DND-41 (cell line): ENCODE measurements around the gene DVL1.

ENCODE experiments used
- ATAC-seq: fragments of 200-7000 bp; cut with Tn5 transposase; 3 replicates; pipeline ENCODE4 v1.9.1; 2021; ENCODE audit warnings: low read depth; ENCODE audit not compliant: insufficient read depth
- DNase-seq: peaks from one replicate; pipeline ENCODE4 v3.0.0-alpha.2; 2020
- H2AFZ ChIP-seq: 2 replicates; pipeline ENCODE4 v1.6.0; 2012; ENCODE audit warnings: low read depth, low read length
- H3K27ac ChIP-seq: 2 replicates; pipeline ENCODE4 v1.5.1; 2012; ENCODE audit warnings: low read length, inconsistent platforms
- H3K27me3 ChIP-seq: fragments of 200-600 bp; sonication (generic); 2 replicates; pipeline ENCODE4 v1.6.0; 2012; ENCODE audit warnings: low read length, mild to moderate bottlenecking, inconsistent platforms; ENCODE audit not compliant: insufficient read depth, poor library complexity
- H3K36me3 ChIP-seq: 2 replicates; pipeline ENCODE4 v1.5.1; 2012; ENCODE audit warnings: low read length, inconsistent platforms; ENCODE audit not compliant: insufficient read depth
- H3K4me1 ChIP-seq: 2 replicates; pipeline ENCODE4 v1.5.1; 2012; ENCODE audit warnings: mild to moderate bottlenecking, low read length; ENCODE audit not compliant: insufficient read depth
- H3K4me2 ChIP-seq: 2 replicates; pipeline ENCODE4 v1.6.0; 2012; ENCODE audit warnings: mild to moderate bottlenecking, moderate library complexity, low read length, inconsistent platforms; ENCODE audit not compliant: insufficient read depth
- H3K4me3 ChIP-seq, 2 experiments: fragments of 200-600 bp in 1 of 2; shearing (Covaris generic) in 1 of 2; 2 replicates each; pipeline ENCODE4 v1.5.1; 2012 to 2016; ENCODE audit warnings: inconsistent platforms in 2 of 2, low read length in 2 of 2, mild to moderate bottlenecking in 2 of 2, low read depth in 1 of 2, moderate library complexity in 1 of 2
- H3K79me2 ChIP-seq: 2 replicates; pipeline ENCODE4 v1.6.0; 2012; ENCODE audit warnings: low read length, inconsistent platforms; ENCODE audit not compliant: insufficient read depth
- H3K9ac ChIP-seq: 2 replicates; pipeline ENCODE4 v1.6.0; 2012; ENCODE audit warnings: low read depth, mild to moderate bottlenecking, inconsistent platforms, low read length, moderate library complexity
- H3K9me3 ChIP-seq: 2 replicates; pipeline ENCODE4 v1.5.1; 2012; ENCODE audit warnings: low read length, moderate library complexity, mild to moderate bottlenecking, inconsistent platforms; ENCODE audit not compliant: insufficient read depth, severe bottlenecking
- H4K20me1 ChIP-seq: 2 replicates; pipeline ENCODE4 v1.6.0; 2012; ENCODE audit warnings: low read length; ENCODE audit not compliant: insufficient read depth
- CTCF ChIP-seq: IDR thresholded peaks from 2 replicates; pipeline ENCODE4 v1.5.1; 2012; ENCODE audit warnings: borderline replicate concordance, low read length, moderate library complexity, mild to moderate bottlenecking; ENCODE audit not compliant: poor library complexity, severe bottlenecking; ENCODE audit errors: extremely low read depth
- EZH2 ChIP-seq: IDR thresholded peaks from 3 replicates; pipeline ENCODE4 v1.6.1; 2012; ENCODE audit warnings: borderline replicate concordance, low read depth, mild to moderate bottlenecking, moderate library complexity, low read length, inconsistent platforms; ENCODE audit not compliant: severe bottlenecking

The DVL1 gene

DNA sequence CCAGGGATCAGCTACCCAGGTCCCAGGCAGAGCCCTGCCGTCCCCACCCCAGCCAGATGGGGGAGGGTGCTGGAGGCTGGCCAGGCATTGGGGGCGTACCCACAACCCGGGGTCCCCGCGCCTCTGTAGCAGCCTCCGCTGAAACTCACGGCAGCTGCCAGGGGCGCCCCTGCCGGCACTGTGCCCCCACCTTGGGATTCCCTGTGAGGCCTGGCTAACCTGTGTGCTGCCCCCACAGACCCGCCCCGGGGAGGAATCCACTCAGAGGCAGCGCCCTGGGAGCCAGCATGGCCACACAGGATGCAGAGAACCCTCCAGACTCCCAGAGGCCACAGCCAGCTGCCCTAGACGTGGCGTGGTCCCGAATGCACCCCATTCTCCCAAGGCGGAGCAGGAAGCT is 3.8 kb downstream of the DVL1 start:
- H3K79me2 ChIP-seq, result peaks cover 53% of the 10 kb centered on the region
- H3K4me3 ChIP-seq, result no peak overlapping the region
- ATAC-seq (no peak), DNase-seq (no peak)
- H3K4me2 ChIP-seq, result no peak overlapping the region
- H3K27ac ChIP-seq, result no peak overlapping the region
- H3K9me3 ChIP-seq, result no peaks in the 10 kb centered on the region
- H3K9ac ChIP-seq, result no peak overlapping the region
- no peak for TF ChIP-seq EZH2
- TF ChIP-seq CTCF, result no peak
- peaks cover 79% of the 10 kb centered on the region for H4K20me1 ChIP-seq
- H3K4me1 ChIP-seq, result peaks cover 28% of the 10 kb centered on the region
- peaks cover 18% of the 10 kb centered on the region for H3K36me3 ChIP-seq
- no peak overlapping the region for H2AFZ ChIP-seq
- no peaks in the 10 kb centered on the region for H3K27me3 ChIP-seq

DNA sequence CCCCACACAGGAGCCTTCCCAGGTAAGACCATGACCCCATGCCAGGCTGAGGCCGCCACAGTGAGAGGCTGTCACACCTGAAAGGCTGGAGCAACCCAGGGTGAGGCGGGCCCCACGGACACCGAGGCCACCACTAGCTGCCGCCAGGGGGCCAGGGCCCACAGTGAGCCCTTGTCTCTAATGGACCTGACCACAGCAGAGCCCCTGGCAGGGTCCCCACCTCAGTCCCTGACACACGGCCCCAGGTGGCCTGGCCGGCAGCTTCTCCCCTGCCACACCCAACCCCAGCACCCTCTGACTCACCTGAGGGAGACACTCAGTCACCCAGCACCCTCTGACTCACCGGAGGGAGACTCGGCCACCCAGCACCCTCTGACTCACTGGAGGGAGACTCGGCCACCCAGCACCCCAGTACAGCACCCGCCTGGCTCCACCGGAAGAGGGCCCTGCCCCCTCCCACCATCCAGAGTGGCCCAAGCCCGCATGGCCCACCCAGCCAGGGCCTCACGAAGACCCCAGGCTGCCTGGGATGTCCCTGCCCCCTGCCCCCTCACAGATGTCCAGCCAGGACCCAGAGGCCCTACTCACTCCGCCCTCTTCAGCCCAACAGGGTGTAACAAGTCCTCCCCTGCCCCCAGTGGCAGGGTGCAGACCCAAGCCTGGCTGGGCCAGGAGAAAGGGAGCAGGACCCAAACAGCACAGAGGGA is 4.4 kb downstream of the DVL1 start:
- no peak for DNase-seq
- H3K4me1 ChIP-seq, result peaks cover 28% of the 10 kb centered on the region
- no peaks in the 10 kb centered on the region for H3K27me3 ChIP-seq
- TF ChIP-seq EZH2, result no peak
- TF ChIP-seq CTCF, result no peak
- H3K9ac ChIP-seq, result no peak overlapping the region
- H3K27ac ChIP-seq, result no peak overlapping the region
- no peak overlapping the region for H3K4me2 ChIP-seq
- peaks cover 53% of the 10 kb centered on the region for H3K79me2 ChIP-seq
- H3K9me3 ChIP-seq, result no peaks in the 10 kb centered on the region
- ATAC-seq, result no peak
- no peak overlapping the region for H2AFZ ChIP-seq
- no peak overlapping the region for H3K4me3 ChIP-seq
- H4K20me1 ChIP-seq, result peaks cover 79% of the 10 kb centered on the region
- peaks cover 21% of the 10 kb centered on the region for H3K36me3 ChIP-seq

DNA sequence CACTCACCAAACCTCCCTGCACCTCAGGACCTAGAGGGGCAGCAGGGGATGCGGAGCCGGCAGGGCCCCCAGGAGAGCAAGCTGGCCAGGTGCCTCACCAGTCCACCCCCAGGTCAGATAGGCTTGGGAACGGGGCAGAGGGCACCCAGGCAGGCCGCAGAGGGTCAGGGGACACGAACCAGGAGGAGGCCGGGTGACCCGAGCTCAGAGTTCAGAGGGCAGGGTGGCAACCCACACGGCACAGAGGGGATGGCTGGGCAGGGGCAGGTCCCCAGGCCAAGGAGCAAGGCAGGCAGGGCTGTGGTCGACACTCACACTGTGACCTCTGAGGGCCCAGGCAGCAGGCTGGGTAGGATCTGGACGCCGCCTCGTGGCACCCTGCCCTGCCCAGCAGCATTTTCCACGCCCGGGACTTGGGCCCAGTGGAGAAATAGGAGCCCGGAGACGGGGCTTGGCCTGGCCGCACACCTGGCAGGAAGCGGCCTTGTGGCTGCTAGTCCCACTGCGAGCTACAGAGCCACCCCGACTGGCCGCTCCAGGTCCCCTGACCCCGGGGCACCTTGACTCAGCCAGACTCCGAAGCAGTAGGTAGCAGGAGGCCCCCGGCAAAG is 5.3 kb downstream of the DVL1 start:
- Histone ChIP-seq H4K20me1 (peaks cover 79% of the 10 kb centered on the region), H3K4me2 (no peak overlapping the region), H3K79me2 (peaks cover 53% of the 10 kb centered on the region), H3K36me3 (peaks cover 25% of the 10 kb centered on the region), H3K4me1 (peaks cover 28% of the 10 kb centered on the region), H3K27ac (no peak overlapping the region), H3K9me3 (no peaks in the 10 kb centered on the region), H3K27me3 (no peaks in the 10 kb centered on the region), H3K9ac (no peak overlapping the region), H2AFZ (no peak overlapping the region), H3K4me3 (no peak overlapping the region)
- TF ChIP-seq CTCF (no peak), EZH2 (no peak)
- ATAC-seq (no peak), DNase-seq (no peak)
